ENCODE results near the gene PARVB.

GRCh38 chr22:44125421-44125820, 101.3 kb downstream of the PARVB start:
- no peak for TF ChIP-seq CTCF (IDR thresholded peaks at IDR 0.05)
- no peak for TF ChIP-seq EP300 (IDR thresholded peaks at IDR 0.05)
